WI38 (cell line): ENCODE results near the gene RPSA.

ENCODE experiments used
- H3K4me3 ChIP-seq: 2 replicates; pipeline ENCODE4 v1.5.1; 2011; ENCODE audit warnings: low read depth, mild to moderate bottlenecking, control low read depth, low read length
- CTCF ChIP-seq: IDR thresholded peaks from 2 replicates; pipeline ENCODE4 v1.5.1; 2012; ENCODE audit warnings: low read depth, mild to moderate bottlenecking, control low read depth, low read length

RPSA gene

DNA sequence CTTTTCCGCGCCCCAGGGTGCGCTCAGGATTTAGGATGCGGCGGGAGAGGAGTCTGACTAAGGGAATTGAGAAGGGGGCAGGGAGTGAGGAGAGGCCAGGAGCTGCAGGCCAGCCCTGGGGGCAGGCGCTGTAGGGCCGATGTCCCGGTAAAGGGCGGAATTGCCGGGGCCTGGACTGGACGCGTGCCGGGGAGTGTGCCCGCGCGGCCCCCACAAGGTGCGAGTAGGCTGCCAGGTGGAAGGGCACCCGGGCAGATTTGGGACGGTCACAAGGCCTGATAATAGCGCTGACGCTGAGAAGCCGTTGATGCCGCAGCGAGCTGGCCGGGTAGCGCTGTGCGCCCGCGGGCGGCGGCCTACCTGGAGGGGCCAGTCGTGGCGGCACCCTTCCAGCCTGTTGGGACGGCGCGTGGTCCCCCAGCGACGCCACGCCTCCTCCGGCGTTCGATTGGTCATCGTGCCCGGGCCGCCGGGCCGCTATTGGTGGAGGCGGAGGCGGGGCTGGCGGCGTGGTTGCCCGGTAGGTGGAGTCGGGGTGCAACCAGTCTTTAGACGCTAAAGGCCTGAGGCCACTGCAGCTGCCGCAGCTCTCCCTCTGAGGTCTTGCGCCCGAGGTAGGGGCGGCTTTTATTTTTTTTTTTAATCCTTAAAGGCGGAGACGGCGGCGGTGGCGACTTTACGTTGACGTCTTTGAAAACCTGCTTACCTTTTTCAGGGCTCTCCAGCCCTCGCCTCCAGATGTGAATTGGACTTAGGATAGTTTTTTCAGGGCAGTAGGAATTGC is 22.4 kb upstream of the RPSA start:
- TF ChIP-seq CTCF, result no peak
- H3K4me3 ChIP-seq, result peak overlapping the region; percentile 85

DNA sequence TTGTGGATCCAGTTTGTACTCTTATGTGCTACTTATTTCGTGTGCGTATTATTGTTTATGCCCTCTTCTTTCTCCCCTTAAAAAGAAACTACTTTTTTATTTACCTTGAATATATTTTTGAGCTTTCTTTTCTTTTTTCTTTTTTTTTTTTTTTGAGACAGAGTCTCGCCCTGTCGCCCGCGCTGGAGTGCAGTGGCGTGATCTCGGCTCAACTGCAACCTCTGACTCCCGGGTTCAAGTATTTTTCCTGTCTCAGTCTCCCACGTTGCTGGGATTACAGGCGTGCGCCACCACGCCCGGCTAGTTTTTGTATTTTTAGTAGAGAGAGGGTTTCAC is 21.9 kb upstream of the RPSA start:
- H3K4me3 ChIP-seq, result peak overlapping the region; percentile 85
- TF ChIP-seq CTCF, result no peak

GRCh38 chr3:39385456-39386090 is 20.9 kb upstream of the RPSA start:
- H3K4me3 ChIP-seq, result no peak overlapping the region
- TF ChIP-seq CTCF, result no peak

- no peak for TF ChIP-seq CTCF
- H3K4me3 ChIP-seq, result no peak overlapping the region
These were observed 20.2 kb upstream of the RPSA start for GRCh38 chr3:39386318-39386717.

- TF ChIP-seq CTCF, result no peak
- H3K4me3 ChIP-seq, result no peak overlapping the region
These were observed 19.0 kb upstream of the RPSA start for GRCh38 chr3:39387411-39387975.

GRCh38 chr3:39388153-39388552 is 18.4 kb upstream of the RPSA start:
- H3K4me3 ChIP-seq, result no peak overlapping the region
- no peak for TF ChIP-seq CTCF

DNA sequence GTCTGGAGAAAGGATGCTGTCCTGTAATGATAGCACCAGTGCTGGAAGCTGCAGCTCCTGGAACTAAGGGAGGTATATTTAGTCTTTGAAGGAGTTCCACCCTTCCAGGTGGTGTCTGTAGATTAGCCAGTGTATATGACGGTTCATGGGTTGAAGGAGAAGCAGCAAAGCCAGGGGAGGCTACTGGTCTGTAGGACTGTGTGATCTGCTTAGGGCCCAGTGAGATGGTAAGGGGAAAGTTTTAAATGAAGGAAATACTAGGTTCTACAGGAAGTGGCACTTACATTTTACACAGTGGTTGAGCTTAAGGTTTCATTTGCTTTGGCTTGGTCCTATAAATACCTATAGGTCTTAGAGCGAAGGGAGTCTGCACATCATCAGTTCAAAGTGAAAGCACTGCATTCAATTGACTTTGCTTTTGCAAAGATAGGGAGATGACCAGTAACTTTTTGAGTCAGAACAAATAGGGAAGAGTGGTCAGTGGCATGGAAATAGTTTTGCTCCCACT is 17.7 kb upstream of the RPSA start:
- no peak for TF ChIP-seq CTCF
- H3K4me3 ChIP-seq, result no peak overlapping the region
